ENCODE results near the gene GLS. TPM values are rescaled to one million over a fixed set of nuclear protein-coding genes. Genes with fewer than 3 reads are reported as not detected.
A peak's percentile ranks its signal among the peaks of the same experiment; 100 is the strongest.

Gene GLS
- total and polyA plus RNA-seq, 9 of the 15 experiments (the other 6 are each of a cell fraction or from before 2014, with no cell fraction given): 13.7 to 77.5 (median 48.2) TPM

DNA sequence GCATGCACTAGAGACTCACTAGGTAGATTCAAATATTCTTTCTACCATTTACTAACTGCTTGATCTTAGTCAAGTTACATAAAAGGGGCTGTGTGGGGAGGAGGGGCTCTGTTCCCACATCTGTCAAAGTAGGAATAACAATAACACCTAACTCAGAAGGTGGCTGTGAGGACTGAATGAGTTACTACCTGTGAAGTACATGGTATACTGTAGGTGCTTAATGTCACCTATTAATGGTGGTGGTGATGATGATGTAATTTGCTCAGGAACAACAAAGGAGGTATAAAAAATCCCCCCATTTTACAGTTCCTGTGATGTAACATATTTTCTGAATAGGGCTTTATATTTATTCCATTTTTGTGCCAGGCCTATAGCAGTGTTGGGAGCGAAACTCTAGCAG lies 92.6 kb downstream of the GLS start:
- CTCF ChIA-PET (ENCODE audit: low intra/inter-chr PET ratio): no interaction called here
- H3K27ac ChIP-seq (ENCODE audit: extremely low read depth, low read depth, low read length): no peak overlapping the region
- no peaks in the 10 kb centered on the region for H3K9me3 ChIP-seq (replicated peaks; ENCODE audit: control insufficient read depth, insufficient read depth, low read depth, low read length)
- no peak overlapping the region for H2AFZ ChIP-seq (ENCODE audit: low read depth, low read length)
- no peaks in the 10 kb centered on the region for H3K4me1 ChIP-seq (replicated peaks in 1 of 2; ENCODE audit: control insufficient read depth in 2 of 2, insufficient read depth in 2 of 2, low read length in 2 of 2)
- H4K20me1 ChIP-seq (replicated peaks; ENCODE audit: control insufficient read depth, insufficient read depth, low read length): no peaks in the 10 kb centered on the region
- H3K9me1 ChIP-seq (ENCODE audit: control insufficient read depth, insufficient read depth, low read length): no peaks in the 10 kb centered on the region
- TSS peak; percentile 9 for BruUV-seq (replicated peaks)
- FAIRE-seq: no peak
- H3K36me3 ChIP-seq (ENCODE audit: control insufficient read depth, insufficient read depth, low read length): peaks cover 87% of the 10 kb centered on the region; the same call in 2 of the 3 replicates
- H3K27me3 ChIP-seq (ENCODE audit: control insufficient read depth in 2 of 2, insufficient read depth in 2 of 2, low read length in 2 of 2): no peaks in the 10 kb centered on the region
- 100% methylated on average over 1 of the region's 1 CpG for WGBS (ENCODE audit: insufficient coverage, low coverage, missing lambda C conversion rate)
- H3K4me2 ChIP-seq (ENCODE audit: insufficient read depth, low read length): no peak overlapping the region
- H3K9ac ChIP-seq (ENCODE audit: insufficient read depth in 1 of 2, low read depth in 2 of 2, low read length in 2 of 2): no peak overlapping the region
- H3K4me3 ChIP-seq: no peak overlapping the region
- in situ Hi-C loops (cut with MboI): no loop called here
- H3K79me2 ChIP-seq (ENCODE audit: control insufficient read depth, insufficient read depth, low read length): no peaks in the 10 kb centered on the region
- intact Hi-C loops (cut with micrococcal nuclease): no loop called here
- ATAC-seq: no peak
- no peak for DNase-seq (ENCODE audit: extremely low read depth in 1 of 4, low spot score in 3 of 4)
- POLR2A ChIA-PET: interaction anchor here (1.1 kb wide), 1 partner anchor 26 kb away, joined by 3 read pairs; no protein-coding TSS in a partner anchor
- TF ChIP-seq RFX5 (IDR thresholded peaks at IDR 0.05; ENCODE audit: low read depth, low read length) (no peak), KDM1A (IDR thresholded peaks at IDR 0.05) (no peak), MCM2 (IDR thresholded peaks at IDR 0.05; ENCODE audit: low read depth) (no peak), ERF (CRISPR knock-in tag; IDR thresholded peaks at IDR 0.05) (no peak), ATF3 (IDR thresholded peaks at IDR 0.05) (no peak), ATF3 (CRISPR knock-in tag; conservative IDR thresholded peaks at IDR 0.05) (no peak), FUS (optimal IDR thresholded peaks at IDR 0.05; ENCODE audit: low read depth, low read length) (no peak), ZNF311 (CRISPR knock-in tag; IDR thresholded peaks at IDR 0.05) (no peak), ZNF407 (IDR thresholded peaks at IDR 0.05; ENCODE audit: low read depth) (no peak)
- TF ChIP-seq, protein P1, sequence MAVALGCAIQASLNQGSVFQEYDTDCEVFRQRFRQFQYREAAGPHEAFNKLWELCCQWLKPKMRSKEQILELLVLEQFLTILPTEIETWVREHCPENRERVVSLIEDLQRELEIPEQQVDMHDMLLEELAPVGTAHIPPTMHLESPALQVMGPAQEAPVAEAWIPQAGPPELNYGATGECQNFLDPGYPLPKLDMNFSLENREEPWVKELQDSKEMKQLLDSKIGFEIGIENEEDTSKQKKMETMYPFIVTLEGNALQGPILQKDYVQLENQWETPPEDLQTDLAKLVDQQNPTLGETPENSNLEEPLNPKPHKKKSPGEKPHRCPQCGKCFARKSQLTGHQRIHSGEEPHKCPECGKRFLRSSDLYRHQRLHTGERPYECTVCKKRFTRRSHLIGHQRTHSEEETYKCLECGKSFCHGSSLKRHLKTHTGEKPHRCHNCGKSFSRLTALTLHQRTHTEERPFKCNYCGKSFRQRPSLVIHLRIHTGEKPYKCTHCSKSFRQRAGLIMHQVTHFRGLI (CRISPR knock-in tag; IDR thresholded peaks at IDR 0.05): no peak
- TF ChIP-seq, protein P2, sequence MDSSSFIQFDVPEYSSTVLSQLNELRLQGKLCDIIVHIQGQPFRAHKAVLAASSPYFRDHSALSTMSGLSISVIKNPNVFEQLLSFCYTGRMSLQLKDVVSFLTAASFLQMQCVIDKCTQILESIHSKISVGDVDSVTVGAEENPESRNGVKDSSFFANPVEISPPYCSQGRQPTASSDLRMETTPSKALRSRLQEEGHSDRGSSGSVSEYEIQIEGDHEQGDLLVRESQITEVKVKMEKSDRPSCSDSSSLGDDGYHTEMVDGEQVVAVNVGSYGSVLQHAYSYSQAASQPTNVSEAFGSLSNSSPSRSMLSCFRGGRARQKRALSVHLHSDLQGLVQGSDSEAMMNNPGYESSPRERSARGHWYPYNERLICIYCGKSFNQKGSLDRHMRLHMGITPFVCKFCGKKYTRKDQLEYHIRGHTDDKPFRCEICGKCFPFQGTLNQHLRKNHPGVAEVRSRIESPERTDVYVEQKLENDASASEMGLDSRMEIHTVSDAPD (CRISPR knock-in tag; IDR thresholded peaks at IDR 0.05): no peak

Measured in K562 (cell line).